CD14-positive monocyte (primary cell): ENCODE results near the gene MSL2. TPM values are rescaled to one million over a fixed set of nuclear protein-coding genes. Genes with fewer than 3 reads are reported as not detected.
A peak's percentile ranks its signal among the peaks of the same experiment; 100 is the strongest.

Experiments used
- DNase-seq, 3 donors: peaks; one replicate each; pipeline ENCODE4 v3.0.0-alpha.2; 2011 to 2022
- H2AFZ ChIP-seq: 2 replicates; pipeline ENCODE4 v1.6.0; 2012; ENCODE audit warnings: mild to moderate bottlenecking, low read depth, low read length, inconsistent platforms; ENCODE audit not compliant: insufficient read depth, poor library complexity, severe bottlenecking
- H3K27ac ChIP-seq, 2 donors: 1 replicate in 1 of 2; 2 replicates in 1 of 2; pipeline ENCODE4 v1.5.1; 2012 to 2013; ENCODE audit warnings: low read length in 2 of 2, control low read depth in 1 of 2, inconsistent platforms in 1 of 2, low read depth in 1 of 2, mild to moderate bottlenecking in 1 of 2
- H3K27me3 ChIP-seq, 2 donors: one replicate each; pipeline versions ENCODE4 v1.6.0 to v1.6.1; 2011 to 2013; ENCODE audit warnings: low read length in 2 of 2; ENCODE audit not compliant: control insufficient read depth in 2 of 2, insufficient read depth in 2 of 2
- H3K36me3 ChIP-seq, 2 donors: replicated peaks in 1 of 2; 1 replicate in 1 of 2; 2 replicates in 1 of 2; pipeline versions ENCODE4 v1.5.1 to v1.6.1; 2012 to 2013; ENCODE audit warnings: low read length in 2 of 2, control low read depth in 1 of 2, inconsistent platforms in 1 of 2, mild to moderate bottlenecking in 1 of 2; ENCODE audit not compliant: insufficient read depth in 2 of 2, control insufficient read depth in 1 of 2
- H3K4me1 ChIP-seq, 2 donors: 1 replicate in 1 of 2; 2 replicates in 1 of 2; pipeline versions ENCODE4 v1.5.1 to v1.6.1; 2012 to 2013; ENCODE audit warnings: low read length in 2 of 2, control low read depth in 1 of 2, inconsistent platforms in 1 of 2, mild to moderate bottlenecking in 1 of 2, moderate library complexity in 1 of 2; ENCODE audit not compliant: insufficient read depth in 2 of 2, control insufficient read depth in 1 of 2
- H3K4me2 ChIP-seq: replicated peaks from 2 replicates; pipeline ENCODE3; 2012; ENCODE audit warnings: low read length, moderate library complexity, mild to moderate bottlenecking; ENCODE audit not compliant: poor library complexity, severe bottlenecking; ENCODE audit errors: extremely low read depth
- H3K4me3 ChIP-seq, 3 experiments: fragments of 200-600 bp in 1 of 3; sonication (generic) in 1 of 3; replicated peaks in 1 of 3; 1 replicate in 2 of 3; 2 replicates in 1 of 3; pipeline ENCODE4 v1.5.1; 2011 to 2013; ENCODE audit warnings: low read length in 3 of 3, mild to moderate bottlenecking in 3 of 3, control low read depth in 2 of 3, low read depth in 2 of 3, inconsistent platforms in 1 of 3, moderate library complexity in 1 of 3
- H3K79me2 ChIP-seq: 2 replicates; pipeline ENCODE4 v1.6.0; 2012; ENCODE audit warnings: mild to moderate bottlenecking, control low read depth, inconsistent platforms, low read length, moderate library complexity; ENCODE audit not compliant: insufficient read depth
- H3K9ac ChIP-seq: 2 replicates; pipeline ENCODE4 v1.6.0; 2017; ENCODE audit warnings: low read length, mild to moderate bottlenecking; ENCODE audit not compliant: insufficient read depth, poor library complexity, severe bottlenecking
- H3K9me3 ChIP-seq, 2 donors: replicated peaks in 1 of 2; 1 replicate in 1 of 2; 2 replicates in 1 of 2; pipeline versions ENCODE4 v1.5.1 to v1.6.1; 2012 to 2013; ENCODE audit warnings: low read length in 2 of 2, control low read depth in 1 of 2; ENCODE audit not compliant: control insufficient read depth in 1 of 2, insufficient read depth in 1 of 2
- H4K20me1 ChIP-seq: 2 replicates; pipeline ENCODE4 v1.6.0; 2012; ENCODE audit warnings: mild to moderate bottlenecking, low read length, control low read depth, moderate library complexity; ENCODE audit not compliant: insufficient read depth
- H3K27ac Mint-ChIP-seq, 7 donors: one replicate each; pipeline ENCODE4 v1.8.0; 2020; ENCODE audit warnings: mild to moderate bottlenecking in 7 of 7, mixed read lengths in 7 of 7, moderate library complexity in 6 of 7, inconsistent platforms in 2 of 7
- H3K27me3 Mint-ChIP-seq, 3 donors: one replicate each; pipeline ENCODE4 v1.8.0; 2021 to 2022; ENCODE audit warnings: low read depth in 3 of 3, mild to moderate bottlenecking in 3 of 3, mixed read lengths in 3 of 3, moderate library complexity in 3 of 3, inconsistent platforms in 1 of 3
- H3K36me3 Mint-ChIP-seq, 2 donors: one replicate each; pipeline ENCODE4 v1.8.0; 2020; ENCODE audit warnings: mixed read lengths in 2 of 2, inconsistent platforms in 1 of 2, mild to moderate bottlenecking in 1 of 2
- H3K4me1 Mint-ChIP-seq: one replicate; pipeline ENCODE4 v1.8.0; 2020; ENCODE audit warnings: mild to moderate bottlenecking, mixed read lengths
- H3K4me3 Mint-ChIP-seq, 2 donors: one replicate each; pipeline ENCODE4 v1.8.0; 2020; ENCODE audit warnings: mild to moderate bottlenecking in 2 of 2, mixed read lengths in 2 of 2, moderate library complexity in 1 of 2
- H3K9me3 Mint-ChIP-seq, 7 donors: one replicate each; pipeline ENCODE4 v1.8.0; 2020 to 2022; ENCODE audit warnings: mixed read lengths in 7 of 7, mild to moderate bottlenecking in 6 of 7, moderate library complexity in 6 of 7, inconsistent platforms in 2 of 7
- WGBS: methylation state at CpG from one replicate; pipeline ENCODE4 v1.1.5; 2013; ENCODE audit warnings: missing lambda C conversion rate; ENCODE audit not compliant: insufficient coverage; 5-methylcytosine and 5-hydroxymethylcytosine counted together
- intact Hi-C, 2 donors: fragments of 100-400 bp; cut with micrococcal nuclease; formaldehyde crosslinking; loops; one replicate each; pipeline versions ENCODE4 v1.15.0 to v1.15.1; 2023
- polyA plus RNA-seq, 3 donors: library from polyadenylated mRNA; depleted of rRNA in 1 of 3; unstranded in 2 of 3; stranded (reverse) in 1 of 3; fragments of 300-500 nt in 2 of 3; fragments of >200 nt in 1 of 3; fragmentation: Illumina TruSeq in 2 of 3; gene quantifications; 1 replicate in 2 of 3; 2 replicates in 1 of 3; pipeline ENCODE4 v1.2.3, GENCODE V29; 2012 to 2021
- TF ChIP-seq, protein P1 (sequence below): fragments of 200-600 bp; IDR thresholded peaks from one replicate; pipeline ENCODE4 v1.8.0; 2022; ENCODE audit warnings: antibody characterized with exemption, mild to moderate bottlenecking

Gene MSL2
- polyA plus RNA-seq, 3 donors: 13.3 to 25.5 (median 15.9) TPM

GRCh38 chr3:136187868-136188267 is 8.3 kb downstream of the MSL2 start:
- no peak for DNase-seq
- intact Hi-C loops: no loop called here
- peak overlapping the region in 3 of 7 donors; percentile 5 to 83 (median 30) for H3K27ac Mint-ChIP-seq

GRCh38 chr3:136186846-136187245 is 9.3 kb downstream of the MSL2 start:
- Histone ChIP-seq H3K4me2 (peak overlapping the region; percentile 2), H3K9me3 (no peaks in the 10 kb centered on the region), H4K20me1 (peaks cover 100% of the 10 kb centered on the region), H3K4me3 (no peak overlapping the region), H3K27me3 (no peaks in the 10 kb centered on the region), H3K4me1 (peaks cover 38 to 66% of the 10 kb centered on the region in 2 donors), H3K9ac (no peak overlapping the region), H3K79me2 (peaks cover 100% of the 10 kb centered on the region), H3K36me3 (no peaks in the 10 kb centered on the region), H3K27ac (peak overlapping the region in 1 of 2 donors; percentile 52), H2AFZ (no peak overlapping the region)
- Mint-ChIP-seq H3K4me1 (peaks cover 87% of the 10 kb centered on the region), H3K9me3 (peaks cover 0 to 3% (median 0%) of the 10 kb centered on the region in 7 donors), H3K36me3 (peaks cover 4 to 22% of the 10 kb centered on the region in 2 donors), H3K27ac (peak overlapping the region in 2 of 7 donors; percentile 28 to 54), H3K4me3 (no peak overlapping the region), H3K27me3 (no peaks in the 10 kb centered on the region)
- WGBS: no CpG with 5 or more reads among the region's 4 CpGs
- intact Hi-C loops: no loop called here
- no peak for DNase-seq
- TF ChIP-seq, protein P1, sequence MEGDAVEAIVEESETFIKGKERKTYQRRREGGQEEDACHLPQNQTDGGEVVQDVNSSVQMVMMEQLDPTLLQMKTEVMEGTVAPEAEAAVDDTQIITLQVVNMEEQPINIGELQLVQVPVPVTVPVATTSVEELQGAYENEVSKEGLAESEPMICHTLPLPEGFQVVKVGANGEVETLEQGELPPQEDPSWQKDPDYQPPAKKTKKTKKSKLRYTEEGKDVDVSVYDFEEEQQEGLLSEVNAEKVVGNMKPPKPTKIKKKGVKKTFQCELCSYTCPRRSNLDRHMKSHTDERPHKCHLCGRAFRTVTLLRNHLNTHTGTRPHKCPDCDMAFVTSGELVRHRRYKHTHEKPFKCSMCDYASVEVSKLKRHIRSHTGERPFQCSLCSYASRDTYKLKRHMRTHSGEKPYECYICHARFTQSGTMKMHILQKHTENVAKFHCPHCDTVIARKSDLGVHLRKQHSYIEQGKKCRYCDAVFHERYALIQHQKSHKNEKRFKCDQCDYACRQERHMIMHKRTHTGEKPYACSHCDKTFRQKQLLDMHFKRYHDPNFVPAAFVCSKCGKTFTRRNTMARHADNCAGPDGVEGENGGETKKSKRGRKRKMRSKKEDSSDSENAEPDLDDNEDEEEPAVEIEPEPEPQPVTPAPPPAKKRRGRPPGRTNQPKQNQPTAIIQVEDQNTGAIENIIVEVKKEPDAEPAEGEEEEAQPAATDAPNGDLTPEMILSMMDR: no peak

More at GRCh38 chr3:136187868-136188267, 8.3 kb downstream of the MSL2 start:
- H3K9me3 Mint-ChIP-seq: peaks cover 0 to 3% (median 0%) of the 10 kb centered on the region in 7 donors
- peaks cover 100% of the 10 kb centered on the region for H3K79me2 ChIP-seq
- H3K4me2 ChIP-seq: no peak overlapping the region
- H4K20me1 ChIP-seq: peaks cover 100% of the 10 kb centered on the region
- H2AFZ ChIP-seq: no peak overlapping the region
- H3K27me3 ChIP-seq: no peaks in the 10 kb centered on the region
- no peak overlapping the region for H3K4me3 Mint-ChIP-seq
- WGBS: 88% methylated on average over 1 of the region's 4 CpGs
- no peak overlapping the region for H3K4me3 ChIP-seq
- H3K36me3 Mint-ChIP-seq: peaks cover 6 to 25% of the 10 kb centered on the region in 2 donors
- H3K9ac ChIP-seq: no peak overlapping the region
- no peaks in the 10 kb centered on the region for H3K9me3 ChIP-seq
- H3K27me3 Mint-ChIP-seq: no peaks in the 10 kb centered on the region
- H3K4me1 Mint-ChIP-seq: peaks cover 88% of the 10 kb centered on the region
- TF ChIP-seq, protein P1: no peak
- no peaks in the 10 kb centered on the region for H3K36me3 ChIP-seq
- peaks cover 47 to 76% of the 10 kb centered on the region in 2 donors for H3K4me1 ChIP-seq
- H3K27ac ChIP-seq: peak overlapping the region in 1 of 2 donors; percentile 35
